NOMO-1 treated with dmso at 0.1 percent for 144 hours (cell line): ENCODE measurements around the gene TAC4.

Source experiments
- DNase-seq: peaks from one replicate; lab custom pipeline; 2025; ENCODE audit not compliant: unreplicated experiment; lab: John Stamatoyannopoulos, UW

The TAC4 gene

DNA sequence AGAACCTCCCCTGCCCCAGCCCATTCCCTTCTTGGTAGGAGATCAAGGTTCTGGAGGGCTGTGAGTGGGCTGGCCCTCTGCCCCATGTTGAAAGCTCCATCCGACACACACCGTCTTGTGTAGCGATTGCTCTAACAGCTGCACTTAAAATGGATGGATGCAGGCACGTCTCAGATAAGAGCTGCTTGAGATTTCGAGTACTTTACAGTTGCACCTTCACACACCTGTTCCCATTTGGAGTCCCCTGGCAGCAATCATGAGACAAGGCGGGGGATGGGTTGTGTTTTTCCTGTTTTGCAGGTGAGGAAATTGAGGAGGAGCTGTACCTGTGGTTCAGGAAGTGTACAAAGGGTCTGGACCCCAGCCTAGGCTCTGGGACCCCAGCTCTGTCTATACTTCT, 25.6 kb upstream of the TAC4 start:
- DNase-seq = no peak

- no peak for DNase-seq
These were observed 25.0 kb upstream of the TAC4 start for GRCh38 chr17:49872754-49873377.

GRCh38 chr17:49871211-49871610, 23.3 kb upstream of the TAC4 start:
- DNase-seq = no peak

DNA sequence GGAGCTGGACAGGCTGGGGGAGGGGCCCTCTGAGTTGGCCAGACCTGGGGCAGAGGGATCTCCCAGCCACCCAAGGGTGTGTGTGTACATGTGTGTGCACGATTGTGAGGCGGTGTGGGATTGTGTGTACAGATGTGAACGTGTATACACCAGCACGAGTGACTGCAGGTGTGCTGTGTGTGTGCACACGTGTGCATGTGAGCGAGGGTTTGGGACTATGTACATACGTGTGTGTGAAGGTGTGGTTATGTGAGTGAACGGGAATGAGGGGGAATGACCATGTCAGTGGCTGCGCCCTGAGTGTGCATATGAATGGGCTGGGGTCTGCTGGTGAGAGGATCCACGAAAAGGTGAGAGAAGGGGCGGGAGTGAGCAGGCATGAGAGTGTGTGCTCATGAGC, 22.4 kb upstream of the TAC4 start:
- DNase-seq = no peak

- no peak for DNase-seq
These were observed 21.1 kb upstream of the TAC4 start for GRCh38 chr17:49869038-49869374.

DNA sequence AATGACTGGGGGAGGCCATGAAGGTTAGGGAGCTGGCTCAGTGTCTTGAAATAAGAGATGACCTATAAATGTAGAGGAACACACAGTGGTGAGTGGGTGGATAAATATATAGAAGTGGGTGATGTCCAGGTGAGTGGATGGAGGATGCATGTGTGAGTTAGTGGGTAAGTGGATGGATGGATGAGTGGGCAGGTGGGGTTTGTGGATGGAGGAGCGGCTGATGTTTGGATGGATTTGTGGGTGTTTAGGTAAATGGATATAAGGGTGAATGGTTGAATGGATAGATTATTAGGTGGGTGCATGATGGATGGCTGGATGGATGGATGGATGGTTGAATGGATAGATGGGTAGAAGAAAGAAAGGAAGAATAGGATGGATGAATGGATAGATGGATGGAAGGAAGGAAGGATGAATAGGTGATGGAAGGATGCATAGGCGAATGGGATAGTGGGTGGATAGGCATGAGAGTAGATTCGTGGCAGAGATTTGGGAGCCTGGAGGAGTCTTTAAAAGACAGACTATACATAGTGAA, 19.1 kb upstream of the TAC4 start:
- DNase-seq = no peak

DNA sequence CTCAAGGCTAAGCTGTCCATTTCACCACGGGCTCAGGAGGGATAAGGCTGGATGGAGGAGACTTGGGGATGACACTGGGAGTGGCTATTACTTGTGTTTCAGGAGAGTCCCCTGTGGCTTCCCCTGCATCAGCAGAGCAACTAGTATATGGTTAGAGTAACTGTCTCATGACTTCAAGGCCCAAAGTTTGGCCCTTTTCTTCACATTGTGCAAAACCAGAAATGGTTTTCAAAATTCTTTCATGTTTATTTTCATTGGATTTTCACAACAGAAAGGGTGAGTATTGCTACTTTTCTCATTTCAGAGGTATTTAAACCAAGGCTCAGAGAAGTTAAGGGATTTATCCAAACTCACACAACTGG, 18.1 kb upstream of the TAC4 start:
- DNase-seq = no peak

DNA sequence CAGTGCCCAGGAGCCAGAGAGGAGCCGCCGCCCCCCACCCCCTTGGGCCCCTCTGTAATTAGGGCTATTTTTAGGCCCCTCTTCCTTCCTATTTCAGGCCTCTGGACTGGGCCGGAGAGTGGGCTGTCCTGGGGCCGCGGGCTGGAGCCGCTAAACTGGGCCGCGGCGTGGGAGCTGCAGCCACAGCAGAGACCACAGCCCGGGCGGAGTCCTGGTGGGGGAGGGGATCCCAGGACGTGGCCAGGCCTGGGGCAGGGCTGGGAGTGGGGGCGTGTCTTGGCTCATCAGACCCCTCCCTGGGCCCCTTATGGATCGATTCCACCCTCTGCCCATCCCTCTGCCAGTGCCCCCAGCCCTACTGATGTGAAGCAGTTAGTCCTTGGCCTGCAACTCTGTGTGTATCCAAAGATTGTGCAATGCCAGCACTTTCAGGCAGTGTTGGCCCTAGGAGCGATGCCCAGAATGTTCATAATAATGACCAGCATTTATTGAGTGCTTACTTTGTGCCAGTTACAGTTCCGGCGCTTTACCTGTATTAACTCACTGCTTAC, 15.0 kb upstream of the TAC4 start:
- DNase-seq = no peak

DNA sequence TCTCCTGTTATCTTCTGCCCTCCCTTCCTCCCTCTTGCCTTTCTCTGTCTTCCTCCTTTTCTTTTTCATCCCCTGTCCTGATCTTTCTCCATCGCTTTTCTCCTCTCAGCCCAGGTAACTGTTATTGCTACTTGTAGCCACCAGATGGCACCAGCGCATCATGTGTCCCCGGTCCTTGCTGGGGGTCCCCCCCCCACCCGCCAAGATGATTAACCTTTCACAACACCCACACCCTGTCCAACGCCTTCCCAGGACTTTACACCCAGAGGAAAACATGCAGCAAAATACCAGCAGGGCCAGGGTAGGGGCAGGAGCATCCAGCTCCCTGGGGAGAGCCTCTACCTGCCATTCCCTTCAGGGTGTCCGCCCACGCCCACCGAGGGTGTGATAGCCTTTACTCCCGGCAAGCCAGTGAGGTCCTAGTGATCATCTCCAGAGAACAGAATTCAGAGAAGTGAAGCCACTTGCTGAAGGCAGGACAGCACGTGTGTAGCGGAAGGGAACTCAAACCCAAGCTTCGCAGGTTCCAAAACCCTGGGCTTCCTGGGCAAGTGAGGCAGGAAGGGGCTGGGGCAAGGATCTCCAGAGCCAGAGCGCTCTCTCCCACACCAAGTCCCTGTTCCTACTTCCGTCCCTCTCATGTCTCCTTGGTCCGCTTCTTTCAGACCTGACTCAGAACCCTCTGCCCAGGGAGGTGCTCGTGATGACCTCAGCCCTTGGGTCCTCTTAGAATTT, 13.4 kb upstream of the TAC4 start:
- no peak for DNase-seq

- DNase-seq = no peak
These were observed 12.4 kb upstream of the TAC4 start for GRCh38 chr17:49859991-49860953.

- DNase-seq = no peak
These were observed 10.9 kb upstream of the TAC4 start for GRCh38 chr17:49858796-49859195.

- no peak for DNase-seq
These were observed 6.3 kb upstream of the TAC4 start for GRCh38 chr17:49854126-49854525.

DNA sequence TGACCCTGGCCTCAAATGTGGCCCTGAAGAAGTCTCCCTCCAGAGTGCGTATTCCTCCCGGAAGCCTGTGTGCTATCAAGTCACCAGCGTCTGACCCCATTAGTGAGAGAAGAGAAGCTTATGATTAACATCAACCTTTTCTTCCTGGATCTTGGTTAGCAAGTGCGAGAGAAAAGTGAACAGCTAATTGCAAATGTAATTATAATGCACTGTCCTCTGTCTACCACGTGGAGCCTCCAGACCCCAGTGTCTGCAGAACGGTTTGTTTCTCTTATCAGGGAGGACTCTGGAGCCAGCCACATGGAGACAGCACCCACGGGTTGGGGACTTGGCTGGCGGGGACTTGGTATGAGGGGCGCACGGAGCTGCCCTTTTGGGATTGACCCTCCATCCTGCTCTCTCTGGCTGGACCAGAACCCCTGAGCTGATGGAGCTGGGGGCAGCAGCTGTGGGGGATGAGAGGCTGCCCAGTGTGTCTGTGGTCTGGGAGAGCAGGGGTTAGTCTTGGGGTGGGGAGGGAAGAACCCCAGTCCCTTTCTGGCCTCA, 5.7 kb upstream of the TAC4 start:
- no peak for DNase-seq

GRCh38 chr17:49851387-49852291, 3.8 kb upstream of the TAC4 start:
- DNase-seq = peak; percentile 42

DNA sequence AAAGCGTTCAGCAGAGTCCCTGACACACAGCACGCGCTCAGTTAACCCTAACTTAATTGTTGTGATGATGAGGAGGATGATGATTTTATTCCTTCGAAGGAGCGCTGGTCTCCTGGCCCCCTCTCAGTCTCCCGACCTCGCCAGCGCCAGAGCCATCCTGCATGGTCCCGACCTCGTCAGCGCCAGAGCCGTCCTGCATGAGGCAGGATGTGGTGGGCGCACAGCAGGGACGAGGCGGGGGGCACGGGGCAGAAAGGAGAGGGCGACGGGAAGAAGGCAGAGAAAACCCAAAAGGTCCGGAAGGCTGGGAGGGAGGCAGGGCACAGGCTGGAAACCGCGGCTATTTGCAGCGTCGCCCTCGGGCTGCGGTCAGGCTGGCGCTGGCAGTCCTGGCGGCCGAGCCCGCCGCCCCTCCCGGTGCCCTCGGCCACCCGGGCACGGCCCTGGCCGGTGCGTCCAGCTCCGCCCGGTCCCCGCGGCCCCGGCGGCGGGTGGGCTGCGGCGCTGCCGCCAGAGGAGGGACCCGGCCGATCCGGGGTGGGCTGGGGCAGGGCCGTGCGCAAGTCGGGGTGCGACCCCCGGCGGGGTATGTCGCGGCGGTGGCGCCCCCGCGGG, 3.0 kb upstream of the TAC4 start:
- no peak for DNase-seq

GRCh38 chr17:49850218-49850610, 2.3 kb upstream of the TAC4 start:
- DNase-seq = no peak

DNA sequence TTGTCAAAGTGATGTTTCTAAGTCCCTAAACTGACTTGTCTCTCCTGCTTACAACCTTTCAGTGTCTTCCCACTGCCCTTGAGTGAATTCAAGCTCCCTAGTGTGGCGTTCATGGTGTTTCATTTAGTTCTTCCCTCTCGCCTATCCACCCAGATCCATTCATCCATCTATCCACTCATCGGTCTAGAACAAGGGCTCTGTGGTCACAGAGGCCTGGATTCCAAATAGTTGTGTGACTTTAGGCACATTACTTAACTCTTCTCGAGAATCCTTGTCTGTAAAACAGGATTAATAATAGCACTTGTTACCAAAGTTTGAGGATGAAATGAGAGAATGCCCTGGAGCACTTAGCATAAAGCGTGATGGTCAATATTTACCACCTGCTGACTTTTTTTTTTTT, 870 bp upstream of the TAC4 start:
- DNase-seq = no peak

DNA sequence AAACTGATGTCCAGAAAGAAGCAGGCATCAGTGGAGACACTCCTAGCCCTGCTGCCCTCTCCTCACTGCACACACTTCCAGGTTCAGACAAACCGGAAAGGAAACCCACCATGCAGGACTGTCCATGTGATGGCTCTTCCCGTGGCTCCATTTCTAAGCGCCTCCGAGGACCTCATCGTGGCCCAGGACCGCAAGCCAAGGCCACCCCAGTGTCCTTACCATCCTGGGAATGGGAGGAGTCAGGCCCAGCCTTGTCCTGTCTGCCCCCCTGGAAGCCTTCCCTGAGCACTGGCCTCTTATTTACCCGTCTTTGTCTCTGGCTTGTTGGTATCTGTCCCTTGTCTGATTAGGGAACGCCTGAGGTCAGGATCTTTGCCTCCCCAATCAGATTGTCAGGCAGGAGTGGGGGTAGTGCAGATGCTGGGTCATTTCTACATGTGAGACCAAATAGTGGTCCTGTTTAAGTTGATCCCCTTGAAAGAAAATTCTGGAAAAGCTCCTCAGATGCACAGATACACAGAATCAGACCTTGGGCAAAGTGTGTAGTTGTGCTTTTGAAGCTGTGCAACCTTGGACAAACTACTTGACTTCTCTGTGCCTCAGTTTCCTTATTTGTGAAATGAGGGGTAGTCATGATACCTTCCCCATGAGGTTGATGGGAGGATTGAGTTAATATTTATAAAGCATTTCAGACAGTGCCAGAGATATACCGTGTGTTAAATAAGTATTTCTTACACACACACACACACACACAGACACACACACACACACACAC, 744 bp downstream of the TAC4 start:
- no peak for DNase-seq

DNA sequence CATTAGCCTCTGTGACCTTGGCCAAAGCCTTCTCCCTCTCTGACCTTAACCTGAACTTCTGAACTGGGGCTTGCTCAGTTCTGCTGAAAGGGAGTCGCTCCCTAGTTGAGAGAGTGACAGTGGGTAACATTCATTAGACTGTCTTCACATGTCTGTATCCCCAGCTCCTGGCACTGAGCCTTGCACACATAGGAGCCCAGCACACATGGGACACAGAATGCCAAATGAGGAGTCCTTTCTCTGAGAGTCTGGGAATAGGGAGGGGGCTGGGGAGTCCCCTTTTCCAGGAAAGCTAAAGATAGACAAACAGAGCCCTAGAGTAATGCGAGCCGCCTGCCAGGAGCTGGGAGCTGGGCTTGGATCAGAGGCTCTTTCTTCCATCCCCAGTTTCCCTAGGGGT, 2.5 kb downstream of the TAC4 start:
- no peak for DNase-seq
